ENCODE results near the gene ZNF839. TPM values are rescaled to one million over a fixed set of nuclear protein-coding genes. Genes with fewer than 3 reads are reported as not detected.

The ZNF839 gene
- total RNA-seq, 1 experiment from 2014 or later, result 21.7 TPM

GRCh38 chr14:102377696-102378095 lies 58.1 kb downstream of the ZNF839 start:
- H3K27ac Mint-ChIP-seq (ENCODE audit: unreplicated experiment), result no peak overlapping the region
- no TSS peak for BruUV-seq (replicated peaks)
- no peak for TF ChIP-seq CTCF (IDR thresholded peaks at IDR 0.05; ENCODE audit: unreplicated experiment)
- DNase-seq, result no peak
- H3K27me3 Mint-ChIP-seq (ENCODE audit: unreplicated experiment), result no peaks in the 10 kb centered on the region
- no peaks in the 10 kb centered on the region for H3K4me1 Mint-ChIP-seq (ENCODE audit: low read depth, unreplicated experiment)
- no peaks in the 10 kb centered on the region for H3K9me3 Mint-ChIP-seq (ENCODE audit: low read depth, unreplicated experiment)
- CTCF ChIA-PET, result interaction anchor here (0.6 kb wide), 2 partner anchors 418 to 459 kb away, joined by 5 to 6 read pairs; no protein-coding TSS in a partner anchor
- no peak overlapping the region for H3K4me3 Mint-ChIP-seq (ENCODE audit: low read depth, unreplicated experiment)
- intact Hi-C loops (cut with micrococcal nuclease; ENCODE audit: unreplicated experiment), result no loop called here
- H3K36me3 Mint-ChIP-seq (ENCODE audit: insufficient read depth, unreplicated experiment), result no peaks in the 10 kb centered on the region

GRCh38 chr14:102378830-102379229 lies 59.3 kb downstream of the ZNF839 start:
- Mint-ChIP-seq H3K4me3 (ENCODE audit: low read depth, unreplicated experiment) (no peak overlapping the region), H3K36me3 (ENCODE audit: insufficient read depth, unreplicated experiment) (no peaks in the 10 kb centered on the region), H3K9me3 (ENCODE audit: low read depth, unreplicated experiment) (no peaks in the 10 kb centered on the region), H3K4me1 (ENCODE audit: low read depth, unreplicated experiment) (no peaks in the 10 kb centered on the region), H3K27ac (ENCODE audit: unreplicated experiment) (no peak overlapping the region), H3K27me3 (ENCODE audit: unreplicated experiment) (no peaks in the 10 kb centered on the region)
- CTCF ChIA-PET, result no interaction called here
- intact Hi-C loops (cut with micrococcal nuclease; ENCODE audit: unreplicated experiment), result no loop called here
- no peak for DNase-seq
- TF ChIP-seq CTCF (IDR thresholded peaks at IDR 0.05; ENCODE audit: unreplicated experiment), result no peak
- no TSS peak for BruUV-seq (replicated peaks)

- no peak for DNase-seq
- no peak for TF ChIP-seq CTCF (IDR thresholded peaks at IDR 0.05; ENCODE audit: unreplicated experiment)
- H3K27me3 Mint-ChIP-seq (ENCODE audit: unreplicated experiment), result no peaks in the 10 kb centered on the region
- H3K4me1 Mint-ChIP-seq (ENCODE audit: low read depth, unreplicated experiment), result peaks cover 18% of the 10 kb centered on the region
- no peaks in the 10 kb centered on the region for H3K9me3 Mint-ChIP-seq (ENCODE audit: low read depth, unreplicated experiment)
- CTCF ChIA-PET, result no interaction called here
- H3K36me3 Mint-ChIP-seq (ENCODE audit: insufficient read depth, unreplicated experiment), result no peaks in the 10 kb centered on the region
- BruUV-seq (replicated peaks), result no TSS peak
- no peak overlapping the region for H3K4me3 Mint-ChIP-seq (ENCODE audit: low read depth, unreplicated experiment)
- H3K27ac Mint-ChIP-seq (ENCODE audit: unreplicated experiment), result no peak overlapping the region
- intact Hi-C loops (cut with micrococcal nuclease; ENCODE audit: unreplicated experiment), result no loop called here
Measured at GRCh38 chr14:102387086-102387485, 67.5 kb downstream of the ZNF839 start.

- CTCF ChIA-PET, result interaction anchor here (0.5 to 1.8 kb wide), 3 partner anchors 27 to 87 kb away, joined by 3 to 6 read pairs (median 5); partner anchors contain the start of genes CINP and TECPR2
- intact Hi-C loops (cut with micrococcal nuclease; ENCODE audit: unreplicated experiment), result no loop called here
- no peak for DNase-seq
- Mint-ChIP-seq H3K4me1 (ENCODE audit: low read depth, unreplicated experiment) (peaks cover 18% of the 10 kb centered on the region), H3K27ac (ENCODE audit: unreplicated experiment) (peak overlapping the region; percentile 93), H3K9me3 (ENCODE audit: low read depth, unreplicated experiment) (no peaks in the 10 kb centered on the region), H3K36me3 (ENCODE audit: insufficient read depth, unreplicated experiment) (no peaks in the 10 kb centered on the region), H3K4me3 (ENCODE audit: low read depth, unreplicated experiment) (no peak overlapping the region), H3K27me3 (ENCODE audit: unreplicated experiment) (no peaks in the 10 kb centered on the region)
- TF ChIP-seq CTCF (IDR thresholded peaks at IDR 0.05; ENCODE audit: unreplicated experiment), result no peak
- no TSS peak for BruUV-seq (replicated peaks)
Measured at GRCh38 chr14:102389246-102389645, 69.7 kb downstream of the ZNF839 start.
